HepG2 (cell line): ENCODE measurements around the gene GPC2. TPM values are rescaled to one million over a fixed set of nuclear protein-coding genes. Genes with fewer than 3 reads are reported as not detected.

Experiments
- ARID5B ChIP-seq: IDR thresholded peaks from 2 replicates; pipeline ENCODE4 v1.4.0; 2020; ENCODE audit warnings: mild to moderate bottlenecking, missing genetic modification reagents
- CCAR2 ChIP-seq: fragments of 200-400 bp; formaldehyde crosslinking; optimal IDR thresholded peaks from 2 replicates; pipeline ENCODE3; 2018; ENCODE audit warnings: low read depth, mild to moderate bottlenecking, low read length, moderate library complexity
- HIVEP1 ChIP-seq: sonication (generic); formaldehyde crosslinking; IDR thresholded peaks from 2 replicates; pipeline ENCODE4 v1.4.0; 2020; ENCODE audit warnings: mild to moderate bottlenecking, missing genetic modification reagents
- MTF2 ChIP-seq: sonication (generic); formaldehyde crosslinking; IDR thresholded peaks from 2 replicates; pipeline ENCODE4 v1.5.0; 2020; ENCODE audit warnings: missing genetic modification reagents, borderline replicate concordance
- NFRKB ChIP-seq: fragments of 450-650 bp; IDR thresholded peaks from 2 replicates; pipeline ENCODE4 v1.6.1; 2017
- RERE ChIP-seq: IDR thresholded peaks from 2 replicates; pipeline ENCODE4 v1.6.1; 2016; ENCODE audit warnings: low read depth, missing genetic modification reagents, missing compliant biosample characterization
- TFDP2 ChIP-seq: sonication (generic); formaldehyde crosslinking; IDR thresholded peaks from 2 replicates; pipeline ENCODE4 v1.4.0; 2020; ENCODE audit warnings: missing genetic modification reagents
- ZFP90 ChIP-seq: sonication (generic); formaldehyde crosslinking; IDR thresholded peaks from 2 replicates; pipeline ENCODE4 v1.8.0; 2022; ENCODE audit warnings: missing genetic modification reagents, mild to moderate bottlenecking, inconsistent platforms, borderline replicate concordance
- ZHX1 ChIP-seq: sonication (generic); formaldehyde crosslinking; IDR thresholded peaks from 2 replicates; pipeline ENCODE4 v1.8.1; 2022; ENCODE audit warnings: low read depth, mild to moderate bottlenecking, missing genetic modification reagents
- ZNF24 ChIP-seq: fragments of 450-650 bp; IDR thresholded peaks from 2 replicates; pipeline ENCODE4 v1.6.1; 2017; ENCODE audit warnings: antibody characterized with exemption, mild to moderate bottlenecking
- ZNF337 ChIP-seq: sonication (generic); formaldehyde crosslinking; IDR thresholded peaks from 2 replicates; pipeline ENCODE4 v1.5.1; 2020; ENCODE audit warnings: missing genetic modification reagents, low read depth, mild to moderate bottlenecking, borderline replicate concordance
- polyA plus RNA-seq, 8 experiments: library from polyadenylated mRNA; depleted of rRNA in 3 of 8; stranded (reverse) in 7 of 8; unstranded in 1 of 8; fragments of >200 nt; fragmentation: Illumina TruSeq in 4 of 8; extraction: Trizol in 4 of 8; gene quantifications; 2 replicates each; pipeline versions ENCODE4 v1.2.1 to v1.2.3, GENCODE V29; 2011 to 2016; ENCODE audit warnings: low read depth in 4 of 8, missing spikeins in 1 of 8, mixed read lengths in 1 of 8; ENCODE audit not compliant: insufficient read depth in 1 of 8
- total RNA-seq, 5 experiments: library from RNA; depleted of rRNA; stranded (reverse); fragments of >200 nt; fragmentation: Illumina TruSeq; extraction: Trizol; gene quantifications; 2 replicates each; pipeline ENCODE4 v1.2.3, GENCODE V29; 2016; ENCODE audit warnings: low read depth in 1 of 5
- TF ChIP-seq, protein P1 (sequence below): sonication (generic); formaldehyde crosslinking; IDR thresholded peaks from 2 replicates; pipeline ENCODE4 v1.4.0; 2020; ENCODE audit warnings: mild to moderate bottlenecking, missing genetic modification reagents

The GPC2 gene
- total and polyA plus RNA-seq, 2 of the 13 experiments (the other 11 are each of a cell fraction or from before 2014, with no cell fraction given), result 0.64 to 0.78 TPM

DNA sequence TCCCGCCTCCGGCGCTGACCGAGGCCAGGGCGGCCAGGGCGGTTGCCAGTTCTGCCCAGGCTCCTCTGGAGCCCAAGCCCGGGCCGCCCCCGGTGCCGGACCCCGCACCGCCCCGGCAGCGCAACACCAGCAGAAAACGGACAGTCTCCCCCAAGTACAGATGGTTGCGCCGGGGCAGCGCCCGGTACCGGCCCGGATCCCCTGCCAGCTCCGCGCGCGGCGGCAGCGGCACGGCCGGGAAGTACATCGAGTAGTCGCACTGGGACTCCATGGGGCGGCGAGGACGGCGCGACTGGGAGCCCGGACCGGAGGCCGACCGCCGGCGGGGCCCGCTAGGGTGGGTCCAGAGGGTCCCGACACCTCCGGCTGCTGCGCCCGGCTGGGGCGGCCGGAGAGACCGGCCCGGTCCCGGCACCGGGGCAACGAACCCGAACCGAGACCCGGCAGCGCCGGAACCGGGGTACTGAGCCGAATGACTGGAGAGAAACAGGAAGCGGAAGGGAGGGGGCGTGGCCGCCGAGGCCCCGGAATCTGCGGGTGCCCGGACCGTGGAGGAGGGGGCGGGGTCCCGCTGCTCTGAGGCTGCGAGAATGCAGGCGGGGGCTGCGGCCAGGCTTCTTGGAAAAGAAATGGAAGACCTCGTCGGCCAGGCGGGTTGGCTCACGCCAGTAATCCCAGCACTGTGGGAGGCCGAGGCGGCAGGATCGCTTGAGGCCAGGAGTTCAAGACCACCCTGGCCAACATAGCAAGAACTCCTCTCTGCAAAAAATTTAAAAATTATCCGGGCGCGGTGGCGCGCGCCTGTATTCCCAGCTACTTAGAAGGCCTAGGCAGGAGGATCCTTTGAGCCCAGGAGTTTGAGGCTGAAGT is 18.7 kb downstream of the GPC2 start, which contains the start of gene TRAPPC14 (continued):
- TF ChIP-seq RERE (CRISPR knock-in tag) (no peak), ZNF24 (peak; percentile 30; the same call in 1 of the 2 replicates), ZFP90 (no peak), MTF2 (CRISPR knock-in tag) (peak; percentile 46; the same call in 1 of the 2 replicates), CCAR2 (no peak), TFDP2 (CRISPR knock-in tag) (peak; percentile 65), NFRKB (no peak), HIVEP1 (CRISPR knock-in tag) (peak; percentile 32; the same call in 1 of the 2 replicates), ZHX1 (CRISPR knock-in tag) (no peak), ARID5B (peak; percentile 56; the same call in 1 of the 2 replicates), ZNF337 (CRISPR knock-in tag) (no peak)
- TF ChIP-seq, protein P1, sequence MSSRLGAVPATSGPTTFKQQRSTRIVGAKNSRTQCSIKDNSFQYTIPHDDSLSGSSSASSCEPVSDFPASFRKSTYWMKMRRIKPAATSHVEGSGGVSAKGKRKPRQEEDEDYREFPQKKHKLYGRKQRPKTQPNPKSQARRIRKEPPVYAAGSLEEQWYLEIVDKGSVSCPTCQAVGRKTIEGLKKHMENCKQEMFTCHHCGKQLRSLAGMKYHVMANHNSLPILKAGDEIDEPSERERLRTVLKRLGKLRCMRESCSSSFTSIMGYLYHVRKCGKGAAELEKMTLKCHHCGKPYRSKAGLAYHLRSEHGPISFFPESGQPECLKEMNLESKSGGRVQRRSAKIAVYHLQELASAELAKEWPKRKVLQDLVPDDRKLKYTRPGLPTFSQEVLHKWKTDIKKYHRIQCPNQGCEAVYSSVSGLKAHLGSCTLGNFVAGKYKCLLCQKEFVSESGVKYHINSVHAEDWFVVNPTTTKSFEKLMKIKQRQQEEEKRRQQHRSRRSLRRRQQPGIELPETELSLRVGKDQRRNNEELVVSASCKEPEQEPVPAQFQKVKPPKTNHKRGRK (CRISPR knock-in tag), result no peak
